DND-41 (cell line): ENCODE results near the gene TPP1.
A peak's percentile ranks its signal among the peaks of the same experiment; 100 is the strongest.

ENCODE experiments used
- ATAC-seq: fragments of 200-7000 bp; cut with Tn5 transposase; 3 replicates; pipeline ENCODE4 v1.9.1; 2021; ENCODE audit warnings: low read depth; ENCODE audit not compliant: insufficient read depth
- DNase-seq: peaks from one replicate; pipeline ENCODE4 v3.0.0-alpha.2; 2020
- H2AFZ ChIP-seq: 2 replicates; pipeline ENCODE4 v1.6.0; 2012; ENCODE audit warnings: low read depth, low read length
- H3K27ac ChIP-seq: 2 replicates; pipeline ENCODE4 v1.5.1; 2012; ENCODE audit warnings: low read length, inconsistent platforms
- H3K27me3 ChIP-seq: fragments of 200-600 bp; sonication (generic); 2 replicates; pipeline ENCODE4 v1.6.0; 2012; ENCODE audit warnings: low read length, mild to moderate bottlenecking, inconsistent platforms; ENCODE audit not compliant: insufficient read depth, poor library complexity
- H3K36me3 ChIP-seq: 2 replicates; pipeline ENCODE4 v1.5.1; 2012; ENCODE audit warnings: low read length, inconsistent platforms; ENCODE audit not compliant: insufficient read depth
- H3K4me1 ChIP-seq: 2 replicates; pipeline ENCODE4 v1.5.1; 2012; ENCODE audit warnings: mild to moderate bottlenecking, low read length; ENCODE audit not compliant: insufficient read depth
- H3K4me2 ChIP-seq: 2 replicates; pipeline ENCODE4 v1.6.0; 2012; ENCODE audit warnings: mild to moderate bottlenecking, moderate library complexity, low read length, inconsistent platforms; ENCODE audit not compliant: insufficient read depth
- H3K4me3 ChIP-seq, 2 experiments: fragments of 200-600 bp in 1 of 2; shearing (Covaris generic) in 1 of 2; 2 replicates each; pipeline ENCODE4 v1.5.1; 2012 to 2016; ENCODE audit warnings: inconsistent platforms in 2 of 2, low read length in 2 of 2, mild to moderate bottlenecking in 2 of 2, low read depth in 1 of 2, moderate library complexity in 1 of 2
- H3K79me2 ChIP-seq: 2 replicates; pipeline ENCODE4 v1.6.0; 2012; ENCODE audit warnings: low read length, inconsistent platforms; ENCODE audit not compliant: insufficient read depth
- H3K9ac ChIP-seq: 2 replicates; pipeline ENCODE4 v1.6.0; 2012; ENCODE audit warnings: low read depth, mild to moderate bottlenecking, inconsistent platforms, low read length, moderate library complexity
- H3K9me3 ChIP-seq: 2 replicates; pipeline ENCODE4 v1.5.1; 2012; ENCODE audit warnings: low read length, moderate library complexity, mild to moderate bottlenecking, inconsistent platforms; ENCODE audit not compliant: insufficient read depth, severe bottlenecking
- H4K20me1 ChIP-seq: 2 replicates; pipeline ENCODE4 v1.6.0; 2012; ENCODE audit warnings: low read length; ENCODE audit not compliant: insufficient read depth
- CTCF ChIP-seq: IDR thresholded peaks from 2 replicates; pipeline ENCODE4 v1.5.1; 2012; ENCODE audit warnings: borderline replicate concordance, low read length, moderate library complexity, mild to moderate bottlenecking; ENCODE audit not compliant: poor library complexity, severe bottlenecking; ENCODE audit errors: extremely low read depth
- EZH2 ChIP-seq: IDR thresholded peaks from 3 replicates; pipeline ENCODE4 v1.6.1; 2012; ENCODE audit warnings: borderline replicate concordance, low read depth, mild to moderate bottlenecking, moderate library complexity, low read length, inconsistent platforms; ENCODE audit not compliant: severe bottlenecking

The TPP1 gene

GRCh38 chr11:6576471-6577373 is 42.5 kb downstream of the TPP1 start:
- no peaks in the 10 kb centered on the region; the same call in 1 of the 2 replicates for H3K36me3 ChIP-seq
- no peak overlapping the region for H3K9ac ChIP-seq
- no peak overlapping the region for H3K4me3 ChIP-seq
- no peak for TF ChIP-seq EZH2
- TF ChIP-seq CTCF: no peak
- no peaks in the 10 kb centered on the region for H3K79me2 ChIP-seq
- no peaks in the 10 kb centered on the region for H3K27me3 ChIP-seq
- no peaks in the 10 kb centered on the region for H3K9me3 ChIP-seq
- no peak overlapping the region for H2AFZ ChIP-seq
- H4K20me1 ChIP-seq: no peaks in the 10 kb centered on the region
- ATAC-seq (peak; percentile 65), DNase-seq (peak; percentile 26)
- no peaks in the 10 kb centered on the region for H3K4me1 ChIP-seq
- no peak overlapping the region for H3K27ac ChIP-seq
- no peak overlapping the region for H3K4me2 ChIP-seq

- Histone ChIP-seq H4K20me1 (no peaks in the 10 kb centered on the region), H3K36me3 (no peaks in the 10 kb centered on the region; the same call in 1 of the 2 replicates), H3K4me3 (no peak overlapping the region), H3K4me2 (no peak overlapping the region), H3K79me2 (no peaks in the 10 kb centered on the region), H3K27me3 (no peaks in the 10 kb centered on the region), H3K9ac (no peak overlapping the region), H2AFZ (no peak overlapping the region), H3K4me1 (no peaks in the 10 kb centered on the region), H3K27ac (no peak overlapping the region), H3K9me3 (no peaks in the 10 kb centered on the region)
- no peak for ATAC-seq
- no peak for DNase-seq
- TF ChIP-seq EZH2 (no peak), CTCF (no peak)
Observed at GRCh38 chr11:6574816-6575715, 44.2 kb downstream of the TPP1 start.

- H3K9me3 ChIP-seq: no peaks in the 10 kb centered on the region
- H3K4me3 ChIP-seq: no peak overlapping the region
- ATAC-seq (no peak), DNase-seq (no peak)
- no peaks in the 10 kb centered on the region; the same call in 1 of the 2 replicates for H3K36me3 ChIP-seq
- no peaks in the 10 kb centered on the region for H3K79me2 ChIP-seq
- no peak for TF ChIP-seq CTCF
- TF ChIP-seq EZH2: no peak
- no peak overlapping the region for H2AFZ ChIP-seq
- no peaks in the 10 kb centered on the region for H4K20me1 ChIP-seq
- no peak overlapping the region for H3K9ac ChIP-seq
- H3K4me2 ChIP-seq: no peak overlapping the region
- H3K27me3 ChIP-seq: no peaks in the 10 kb centered on the region
- no peaks in the 10 kb centered on the region for H3K4me1 ChIP-seq
- no peak overlapping the region for H3K27ac ChIP-seq
Observed at GRCh38 chr11:6572215-6572614, 47.0 kb downstream of the TPP1 start.
